ENCODE results near the gene YEATS2. TPM values are rescaled to one million over a fixed set of nuclear protein-coding genes. Genes with fewer than 3 reads are reported as not detected.

Gene YEATS2
- total RNA-seq, 2 donors from 2014 or later = 9.2 to 12.6 TPM

GRCh38 chr3:183762304-183762703, 64.7 kb downstream of the YEATS2 start:
- TF ChIP-seq CTCF (IDR thresholded peaks at IDR 0.05) = no peak
- Histone ChIP-seq H3K36me3 (peaks cover 33% of the 10 kb centered on the region), H3K27me3 (no peaks in the 10 kb centered on the region), H3K4me3 (no peak overlapping the region), H3K9me3 (no peaks in the 10 kb centered on the region), H3K27ac (no peak overlapping the region), H3K4me1 (peaks cover 0 to 10% of the 10 kb centered on the region in 2 donors)
- no peak for DNase-seq (ENCODE audit: low spot score)

- H3K36me3 ChIP-seq = peaks cover 26% of the 10 kb centered on the region
- no peak overlapping the region for H3K27ac ChIP-seq
- TF ChIP-seq CTCF (IDR thresholded peaks at IDR 0.05) = no peak
- no peak for DNase-seq (ENCODE audit: low spot score)
- no peak overlapping the region for H3K4me3 ChIP-seq
- peaks cover 0 to 10% of the 10 kb centered on the region in 2 donors for H3K4me1 ChIP-seq
- H3K27me3 ChIP-seq = no peaks in the 10 kb centered on the region
- H3K9me3 ChIP-seq = no peaks in the 10 kb centered on the region
Observed at GRCh38 chr3:183764847-183765731, 67.5 kb downstream of the YEATS2 start.

- Histone ChIP-seq H3K27ac (no peak overlapping the region), H3K4me1 (peaks cover 0 to 10% of the 10 kb centered on the region in 2 donors), H3K4me3 (no peak overlapping the region), H3K36me3 (peaks cover 25% of the 10 kb centered on the region), H3K27me3 (no peaks in the 10 kb centered on the region), H3K9me3 (no peaks in the 10 kb centered on the region)
- DNase-seq (ENCODE audit: low spot score) = no peak
- TF ChIP-seq CTCF (IDR thresholded peaks at IDR 0.05) = no peak
Observed at GRCh38 chr3:183766107-183766506, 68.5 kb downstream of the YEATS2 start.

- no peak overlapping the region for H3K27ac ChIP-seq
- no peaks in the 10 kb centered on the region for H3K27me3 ChIP-seq
- no peaks in the 10 kb centered on the region for H3K9me3 ChIP-seq
- H3K36me3 ChIP-seq = peaks cover 16% of the 10 kb centered on the region
- H3K4me1 ChIP-seq = peaks cover 0 to 10% of the 10 kb centered on the region in 2 donors
- no peak overlapping the region for H3K4me3 ChIP-seq
- DNase-seq (ENCODE audit: low spot score) = peak; percentile 70
- TF ChIP-seq CTCF (IDR thresholded peaks at IDR 0.05) = peak; percentile 70 to 84
Observed at GRCh38 chr3:183766745-183767606, 69.4 kb downstream of the YEATS2 start.

- Histone ChIP-seq H3K4me1 (peaks cover 0 to 10% of the 10 kb centered on the region in 2 donors), H3K4me3 (no peak overlapping the region), H3K9me3 (no peaks in the 10 kb centered on the region), H3K36me3 (peaks cover 7% of the 10 kb centered on the region), H3K27me3 (no peaks in the 10 kb centered on the region), H3K27ac (no peak overlapping the region)
- no peak for TF ChIP-seq CTCF (IDR thresholded peaks at IDR 0.05)
- DNase-seq (ENCODE audit: low spot score) = no peak
Observed at GRCh38 chr3:183768114-183768513, 70.5 kb downstream of the YEATS2 start.

Measured in right atrium auricular region (tissue), 2 donors.